Prostate gland (tissue), 2 donors: Measurements from ENCODE around the gene RAI14. TPM values are rescaled to one million over a fixed set of nuclear protein-coding genes. Genes with fewer than 3 reads are reported as not detected.

Source experiments
- DNase-seq: peaks from one replicate; pipeline ENCODE4 v3.0.0-alpha.2; 2019; ENCODE audit warnings: low spot score
- H3K27ac ChIP-seq, 2 donors: fragments of 200-600 bp; sonication (generic); 2 replicates each; pipeline ENCODE4 v1.5.1; 2017 to 2019
- H3K27me3 ChIP-seq: fragments of 200-600 bp; sonication (generic); replicated peaks from 2 replicates; pipeline ENCODE4 v1.5.1; 2019; ENCODE audit not compliant: insufficient read depth
- H3K36me3 ChIP-seq, 2 donors: fragments of 200-600 bp; sonication (generic); 1 replicate in 1 of 2; 2 replicates in 1 of 2; pipeline versions ENCODE4 v1.5.1 to v1.8.1; 2017 to 2019
- H3K4me1 ChIP-seq: fragments of 200-600 bp; sonication (generic); replicated peaks from 2 replicates; pipeline ENCODE4 v1.5.1; 2019
- H3K4me3 ChIP-seq, 2 donors: fragments of 200-600 bp; sonication (generic); 2 replicates each; pipeline ENCODE4 v1.5.1; 2017 to 2019
- H3K9me3 ChIP-seq: fragments of 200-600 bp; sonication (generic); 2 replicates; pipeline ENCODE4 v1.5.1; 2017
- CTCF ChIP-seq, 4 experiments: fragments of 200-600 bp in 2 of 4; fragments of 450-650 bp in 2 of 4; sonication (generic) in 2 of 4; IDR thresholded peaks; 1 replicate in 3 of 4; 2 replicates in 1 of 4; pipeline ENCODE4 v1.5.1; 2016 to 2019; ENCODE audit warnings: antibody characterized with exemption in 4 of 4, mild to moderate bottlenecking in 2 of 4, moderate library complexity in 2 of 4
- POLR2A ChIP-seq: fragments of 450-650 bp; IDR thresholded peaks from one replicate; pipeline ENCODE4 v1.6.1; 2016; ENCODE audit warnings: antibody characterized with exemption, mild to moderate bottlenecking
- POLR2AphosphoS5 ChIP-seq: sonication (generic); formaldehyde crosslinking; IDR thresholded peaks from one replicate; pipeline ENCODE4 v1.6.1; 2017; ENCODE audit warnings: antibody characterized with exemption
- WGBS: methylation state at CpG from one replicate; pipeline ENCODE4 v1.1.5; 2018; 5-methylcytosine and 5-hydroxymethylcytosine counted together
- intact Hi-C: fragments of 100-400 bp; cut with DNase I; formaldehyde crosslinking; loops from one replicate; pipeline ENCODE4 v1.14.2; 2022
- total RNA-seq, 2 donors: library from RNA; depleted of rRNA; stranded (reverse); fragments of >200 nt; gene quantifications; one replicate each; pipeline ENCODE4 v1.1.0, GENCODE V29; 2016

The RAI14 gene
- total RNA-seq, 2 donors from 2014 or later: 9.6 to 23.7 TPM

GRCh38 chr5:34686762-34687268 lies 30.7 kb downstream of the RAI14 start:
- Histone ChIP-seq H3K27me3 (no peaks in the 10 kb centered on the region), H3K36me3 (no peaks in the 10 kb centered on the region), H3K9me3 (no peaks in the 10 kb centered on the region), H3K4me1 (no peaks in the 10 kb centered on the region), H3K27ac (no peak overlapping the region), H3K4me3 (no peak overlapping the region)
- DNase-seq: no peak
- intact Hi-C loops: no loop called here
- WGBS: 72% methylated on average over 7 of the region's 7 CpGs
- TF ChIP-seq POLR2AphosphoS5 (peak; percentile 16), POLR2A (no peak)

- H3K9me3 ChIP-seq: no peaks in the 10 kb centered on the region
- WGBS: 57% methylated on average over 10 of the region's 10 CpGs
- TF ChIP-seq CTCF (IDR thresholded peaks at IDR 0.05) (no peak), POLR2A (no peak), POLR2AphosphoS5 (no peak)
- DNase-seq: no peak
- no peak overlapping the region for H3K27ac ChIP-seq
- no peak overlapping the region for H3K4me3 ChIP-seq
- H3K27me3 ChIP-seq: no peaks in the 10 kb centered on the region
- H3K4me1 ChIP-seq: no peaks in the 10 kb centered on the region
- intact Hi-C loops: no loop called here
- H3K36me3 ChIP-seq: no peaks in the 10 kb centered on the region
Measured at GRCh38 chr5:34687269-34688011, 31.3 kb downstream of the RAI14 start.

- intact Hi-C loops: no loop called here
- Histone ChIP-seq H3K36me3 (no peaks in the 10 kb centered on the region), H3K9me3 (no peaks in the 10 kb centered on the region), H3K4me3 (no peak overlapping the region), H3K27me3 (no peaks in the 10 kb centered on the region), H3K27ac (no peak overlapping the region), H3K4me1 (no peaks in the 10 kb centered on the region)
- WGBS: 83% methylated on average over 7 of the region's 7 CpGs
- TF ChIP-seq CTCF (IDR thresholded peaks at IDR 0.05) (no peak), POLR2A (no peak), POLR2AphosphoS5 (no peak)
- no peak for DNase-seq
Measured at GRCh38 chr5:34688015-34688810, 32.1 kb downstream of the RAI14 start.

GRCh38 chr5:34690301-34690700 lies 34.2 kb downstream of the RAI14 start:
- Histone ChIP-seq H3K27ac (no peak overlapping the region), H3K36me3 (no peaks in the 10 kb centered on the region), H3K9me3 (no peaks in the 10 kb centered on the region), H3K27me3 (no peaks in the 10 kb centered on the region), H3K4me3 (no peak overlapping the region), H3K4me1 (no peaks in the 10 kb centered on the region)
- TF ChIP-seq POLR2AphosphoS5: no peak
- no peak for TF ChIP-seq POLR2A
- no peak for TF ChIP-seq CTCF (IDR thresholded peaks at IDR 0.05)
- WGBS: 78% methylated on average over 8 of the region's 8 CpGs
- no peak for DNase-seq
- intact Hi-C loops: no loop called here

GRCh38 chr5:34690898-34691297 lies 34.8 kb downstream of the RAI14 start:
- H3K4me3 ChIP-seq: no peak overlapping the region
- intact Hi-C loops: no loop called here
- no peaks in the 10 kb centered on the region for H3K27me3 ChIP-seq
- whole genome bisulfite sequencing: 92% methylated on average over 2 of the region's 2 CpGs
- H3K36me3 ChIP-seq: no peaks in the 10 kb centered on the region
- H3K4me1 ChIP-seq: no peaks in the 10 kb centered on the region
- no peak overlapping the region for H3K27ac ChIP-seq
- H3K9me3 ChIP-seq: no peaks in the 10 kb centered on the region
- no peak for DNase-seq
- TF ChIP-seq POLR2AphosphoS5: no peak
- TF ChIP-seq CTCF (IDR thresholded peaks at IDR 0.05): no peak
- TF ChIP-seq POLR2A: no peak
